Raji (cell line): ENCODE results near the gene RETN.

Source experiments
- POLR2A ChIP-seq: IDR thresholded peaks from 2 replicates; pipeline ENCODE4 v1.6.1; 2011; ENCODE audit warnings: low read depth, low read length, control low read depth; ENCODE audit not compliant: insufficient read depth

Gene RETN

DNA sequence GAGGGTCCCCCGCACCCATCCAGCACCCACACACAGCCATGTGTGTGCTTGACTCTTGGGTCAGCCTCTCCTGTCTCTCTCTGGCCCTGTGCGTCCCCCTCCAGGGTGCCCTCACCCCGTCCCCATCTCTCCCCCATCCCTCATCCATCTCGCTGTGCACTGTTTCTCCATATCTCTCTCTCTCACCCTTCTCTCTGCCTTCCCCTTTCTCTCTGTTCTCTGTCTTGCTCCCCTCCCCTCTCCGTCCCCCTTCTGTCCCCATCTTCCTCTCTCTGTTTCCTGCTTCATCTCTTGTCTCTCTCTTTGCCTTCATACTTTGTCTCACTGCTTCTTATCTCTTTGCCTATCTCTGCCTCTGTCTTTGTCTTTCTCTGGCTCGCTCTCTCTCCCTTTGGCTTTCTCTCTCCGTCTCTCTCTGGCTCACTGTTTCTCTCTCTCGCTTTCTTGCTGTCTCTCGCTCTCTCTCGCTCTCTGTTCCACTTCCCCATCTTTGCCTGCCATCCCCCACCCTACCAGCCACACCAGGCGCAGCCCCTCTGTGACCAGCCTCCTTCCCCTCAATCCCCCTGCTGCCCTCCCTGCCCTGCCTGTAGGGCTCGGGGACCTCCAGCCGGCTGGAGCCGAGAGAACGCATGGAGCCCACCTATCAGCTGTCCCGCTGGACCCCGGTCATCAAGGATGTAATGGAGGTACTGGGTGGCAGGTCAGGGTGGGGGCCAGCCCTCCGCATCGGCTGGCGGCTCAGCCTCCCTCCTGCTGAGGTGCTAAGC is 23.0 kb upstream of the RETN start:
- TF ChIP-seq POLR2A = no peak

DNA sequence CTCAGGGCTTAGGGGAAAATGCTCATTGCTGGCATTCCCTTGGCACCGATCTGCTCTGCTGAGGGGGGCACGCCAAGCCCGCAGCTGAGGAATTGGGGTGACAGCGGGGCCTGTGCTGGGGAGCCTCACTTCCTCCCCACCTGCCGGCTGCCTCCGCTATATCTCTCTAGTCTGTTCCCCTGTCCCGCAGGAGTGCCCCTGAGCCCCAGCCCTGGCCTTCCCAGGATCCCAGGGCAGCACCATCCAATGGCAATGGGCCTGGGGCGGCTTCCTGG is 22.5 kb upstream of the RETN start:
- TF ChIP-seq POLR2A = no peak

DNA sequence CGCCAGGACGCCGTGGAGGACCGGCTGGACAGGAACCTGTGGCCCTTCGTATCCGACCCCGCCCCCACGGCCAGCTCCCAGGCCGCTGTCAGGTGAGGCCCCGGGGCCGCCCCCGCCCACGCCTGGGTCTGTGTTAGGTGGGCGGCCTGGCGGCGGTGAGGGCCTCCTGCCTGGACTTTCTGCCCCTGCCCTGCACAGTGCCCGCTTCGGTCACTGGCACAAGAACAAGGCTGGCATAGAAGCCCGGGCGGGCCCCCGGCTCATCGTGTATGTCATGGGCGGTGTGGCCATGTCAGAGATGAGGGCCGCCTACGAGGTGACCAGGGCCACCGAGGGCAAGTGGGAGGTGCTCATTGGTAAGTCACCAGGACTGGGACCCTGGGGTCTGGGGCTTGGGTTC is 21.7 kb upstream of the RETN start:
- TF ChIP-seq POLR2A = no peak

DNA sequence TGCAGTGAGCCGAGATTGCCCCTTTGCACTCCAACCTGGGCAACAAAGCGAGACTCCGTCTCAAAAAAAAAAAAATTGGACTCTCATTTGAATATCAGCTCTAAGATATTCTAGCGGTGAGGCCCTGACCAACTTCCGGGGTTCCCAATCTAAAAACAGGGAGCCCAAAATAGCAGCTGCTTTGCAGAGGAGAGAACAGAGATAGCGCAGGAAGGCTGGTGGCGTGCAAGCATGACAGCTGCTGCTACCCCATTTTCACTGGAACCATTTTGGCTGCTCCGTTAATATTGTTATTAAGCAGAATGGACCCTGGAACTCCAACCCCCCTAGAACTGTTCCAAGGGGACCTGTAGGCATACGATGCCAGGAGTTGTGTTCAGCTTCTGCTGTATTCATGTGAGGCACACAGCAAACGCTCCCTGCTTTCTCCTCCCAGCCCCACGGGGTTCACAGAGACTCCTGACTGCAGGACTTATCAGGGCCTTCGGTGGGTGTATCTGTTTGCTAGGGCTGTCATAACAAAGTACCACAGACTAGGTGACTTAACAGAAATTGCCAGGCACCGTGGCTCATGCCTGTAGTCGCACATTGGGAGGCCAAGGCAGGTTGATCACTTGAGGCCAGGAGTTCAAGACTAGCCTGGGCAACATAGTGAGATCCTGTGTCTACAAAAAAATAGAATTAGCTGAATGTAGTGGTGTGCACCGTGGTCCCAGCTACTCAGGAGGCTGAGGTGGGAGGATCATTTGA is 20.4 kb upstream of the RETN start:
- TF ChIP-seq POLR2A = no peak

- no peak for TF ChIP-seq POLR2A
These were observed 18.7 kb upstream of the RETN start for GRCh38 chr19:7650148-7650547.

DNA sequence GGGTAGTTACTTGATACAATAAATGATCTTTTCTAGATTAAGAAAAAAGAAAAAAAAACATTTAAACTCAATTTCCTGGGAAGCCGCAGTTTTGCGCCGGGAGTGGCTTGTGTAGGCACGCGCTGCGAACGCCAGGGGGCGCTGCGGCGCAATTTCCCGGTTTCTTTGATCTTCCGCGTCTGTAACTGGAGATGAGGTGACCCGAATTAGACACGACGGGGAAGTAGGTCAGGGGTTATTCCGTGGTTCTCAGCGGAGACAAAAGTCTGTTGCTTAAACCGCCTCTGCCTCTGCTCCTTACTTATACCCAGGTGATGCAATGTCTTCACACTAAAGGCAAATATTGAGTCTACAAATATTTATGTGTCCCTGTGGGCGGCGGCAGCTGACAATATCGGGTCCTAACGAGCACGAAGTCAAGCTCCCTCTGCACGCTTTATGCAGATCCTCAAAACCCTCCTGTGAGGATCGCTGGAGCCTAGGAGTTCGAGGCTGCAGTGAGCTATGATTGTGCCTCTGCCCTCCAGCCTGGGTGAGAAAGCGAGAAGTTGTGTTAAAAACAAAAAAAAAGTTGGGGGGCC is 16.7 kb upstream of the RETN start:
- peak; percentile 33; the same call in 1 of the 2 replicates for TF ChIP-seq POLR2A

GRCh38 chr19:7654401-7654800 is 14.4 kb upstream of the RETN start:
- TF ChIP-seq POLR2A = no peak

GRCh38 chr19:7655581-7655980 is 13.3 kb upstream of the RETN start:
- no peak for TF ChIP-seq POLR2A

DNA sequence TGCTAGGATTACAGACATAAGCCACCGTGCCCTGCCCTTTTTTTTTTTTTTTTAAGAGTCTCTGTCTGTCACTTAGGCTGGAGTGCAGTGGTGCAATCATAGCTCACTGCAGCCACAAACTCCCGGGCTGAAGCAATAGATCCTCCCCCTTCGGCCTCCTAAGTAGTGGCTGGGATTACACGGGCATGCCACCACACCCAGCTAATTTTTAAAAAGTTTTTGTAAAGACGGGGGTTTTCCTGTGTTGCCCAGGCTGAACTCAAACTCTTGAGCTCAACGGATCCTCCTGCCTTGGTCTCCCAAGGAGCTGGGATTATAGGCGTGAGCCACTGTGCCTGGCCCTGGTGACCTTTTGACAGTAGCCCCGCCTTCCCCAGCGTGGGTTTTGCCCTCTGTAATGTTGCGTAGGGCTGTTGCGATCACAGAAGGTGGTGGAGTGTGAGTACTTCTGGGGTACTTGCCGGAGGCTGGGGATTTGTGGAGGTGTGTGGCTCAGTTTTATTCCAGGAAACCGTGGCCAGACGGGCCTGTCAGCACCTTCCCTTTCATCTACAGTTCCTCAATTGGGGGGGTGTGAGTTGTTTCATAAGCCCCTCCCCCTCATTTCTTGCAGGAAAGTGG is 11.6 kb upstream of the RETN start:
- no peak for TF ChIP-seq POLR2A

- TF ChIP-seq POLR2A = peak; percentile 48; the same call in 1 of the 2 replicates
These were observed 10.6 kb upstream of the RETN start for GRCh38 chr19:7658219-7658686.

- no peak for TF ChIP-seq POLR2A
These were observed 6.9 kb upstream of the RETN start for GRCh38 chr19:7661744-7662538.

GRCh38 chr19:7662657-7663056 is 6.2 kb upstream of the RETN start:
- no peak for TF ChIP-seq POLR2A

- no peak for TF ChIP-seq POLR2A
These were observed 5.1 kb upstream of the RETN start for GRCh38 chr19:7663706-7664105.

- no peak for TF ChIP-seq POLR2A
These were observed 3.8 kb upstream of the RETN start for GRCh38 chr19:7665076-7665475.

GRCh38 chr19:7669641-7670040 is 792 bp downstream of the RETN start:
- no peak for TF ChIP-seq POLR2A
